Prostate gland (tissue), 2 donors: ENCODE measurements around the gene PRR19. TPM values are rescaled to one million over a fixed set of nuclear protein-coding genes. Genes with fewer than 3 reads are reported as not detected.
A peak's percentile ranks its signal among the peaks of the same experiment; 100 is the strongest.

ENCODE experiments used
- DNase-seq: peaks from one replicate; pipeline ENCODE4 v3.0.0-alpha.2; 2019; ENCODE audit warnings: low spot score
- H3K27ac ChIP-seq, 2 donors: fragments of 200-600 bp; sonication (generic); 2 replicates each; pipeline ENCODE4 v1.5.1; 2017 to 2019
- H3K27me3 ChIP-seq: fragments of 200-600 bp; sonication (generic); replicated peaks from 2 replicates; pipeline ENCODE4 v1.5.1; 2019; ENCODE audit not compliant: insufficient read depth
- H3K36me3 ChIP-seq, 2 donors: fragments of 200-600 bp; sonication (generic); 1 replicate in 1 of 2; 2 replicates in 1 of 2; pipeline versions ENCODE4 v1.5.1 to v1.8.1; 2017 to 2019
- H3K4me1 ChIP-seq: fragments of 200-600 bp; sonication (generic); replicated peaks from 2 replicates; pipeline ENCODE4 v1.5.1; 2019
- H3K4me3 ChIP-seq, 2 donors: fragments of 200-600 bp; sonication (generic); 2 replicates each; pipeline ENCODE4 v1.5.1; 2017 to 2019
- H3K9me3 ChIP-seq: fragments of 200-600 bp; sonication (generic); 2 replicates; pipeline ENCODE4 v1.5.1; 2017
- POLR2A ChIP-seq: fragments of 450-650 bp; IDR thresholded peaks from one replicate; pipeline ENCODE4 v1.6.1; 2016; ENCODE audit warnings: antibody characterized with exemption, mild to moderate bottlenecking
- POLR2AphosphoS5 ChIP-seq: sonication (generic); formaldehyde crosslinking; IDR thresholded peaks from one replicate; pipeline ENCODE4 v1.6.1; 2017; ENCODE audit warnings: antibody characterized with exemption
- WGBS: methylation state at CpG from one replicate; pipeline ENCODE4 v1.1.5; 2018; 5-methylcytosine and 5-hydroxymethylcytosine counted together
- intact Hi-C: fragments of 100-400 bp; cut with DNase I; formaldehyde crosslinking; loops from one replicate; pipeline ENCODE4 v1.14.2; 2022
- total RNA-seq, 2 donors: library from RNA; depleted of rRNA; stranded (reverse); fragments of >200 nt; gene quantifications; one replicate each; pipeline ENCODE4 v1.1.0, GENCODE V29; 2016
- TF ChIP-seq, protein P1 (sequence below), 4 experiments: fragments of 200-600 bp in 2 of 4; fragments of 450-650 bp in 2 of 4; sonication (generic) in 2 of 4; IDR thresholded peaks; 1 replicate in 3 of 4; 2 replicates in 1 of 4; pipeline ENCODE4 v1.5.1; 2016 to 2019; ENCODE audit warnings: antibody characterized with exemption in 4 of 4, mild to moderate bottlenecking in 2 of 4, moderate library complexity in 2 of 4

The PRR19 gene
- total RNA-seq, 2 donors from 2014 or later = 0.32 to 8.4 TPM

GRCh38 chr19:42297039-42297438 is 4.9 kb upstream of the PRR19 start:
- peaks cover 0 to 2% of the 10 kb centered on the region in 2 donors for H3K36me3 ChIP-seq
- H3K9me3 ChIP-seq = no peaks in the 10 kb centered on the region
- no peak overlapping the region for H3K27ac ChIP-seq
- no peak overlapping the region for H3K4me3 ChIP-seq
- H3K4me1 ChIP-seq = no peaks in the 10 kb centered on the region
- intact Hi-C loops = no loop called here
- H3K27me3 ChIP-seq = no peaks in the 10 kb centered on the region
- DNase-seq = no peak
- TF ChIP-seq POLR2AphosphoS5 = no peak
- TF ChIP-seq POLR2A = no peak
- TF ChIP-seq, protein P1, sequence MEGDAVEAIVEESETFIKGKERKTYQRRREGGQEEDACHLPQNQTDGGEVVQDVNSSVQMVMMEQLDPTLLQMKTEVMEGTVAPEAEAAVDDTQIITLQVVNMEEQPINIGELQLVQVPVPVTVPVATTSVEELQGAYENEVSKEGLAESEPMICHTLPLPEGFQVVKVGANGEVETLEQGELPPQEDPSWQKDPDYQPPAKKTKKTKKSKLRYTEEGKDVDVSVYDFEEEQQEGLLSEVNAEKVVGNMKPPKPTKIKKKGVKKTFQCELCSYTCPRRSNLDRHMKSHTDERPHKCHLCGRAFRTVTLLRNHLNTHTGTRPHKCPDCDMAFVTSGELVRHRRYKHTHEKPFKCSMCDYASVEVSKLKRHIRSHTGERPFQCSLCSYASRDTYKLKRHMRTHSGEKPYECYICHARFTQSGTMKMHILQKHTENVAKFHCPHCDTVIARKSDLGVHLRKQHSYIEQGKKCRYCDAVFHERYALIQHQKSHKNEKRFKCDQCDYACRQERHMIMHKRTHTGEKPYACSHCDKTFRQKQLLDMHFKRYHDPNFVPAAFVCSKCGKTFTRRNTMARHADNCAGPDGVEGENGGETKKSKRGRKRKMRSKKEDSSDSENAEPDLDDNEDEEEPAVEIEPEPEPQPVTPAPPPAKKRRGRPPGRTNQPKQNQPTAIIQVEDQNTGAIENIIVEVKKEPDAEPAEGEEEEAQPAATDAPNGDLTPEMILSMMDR (IDR thresholded peaks at IDR 0.05) = no peak
- 81% methylated on average over 15 of the region's 15 CpGs for WGBS

DNA sequence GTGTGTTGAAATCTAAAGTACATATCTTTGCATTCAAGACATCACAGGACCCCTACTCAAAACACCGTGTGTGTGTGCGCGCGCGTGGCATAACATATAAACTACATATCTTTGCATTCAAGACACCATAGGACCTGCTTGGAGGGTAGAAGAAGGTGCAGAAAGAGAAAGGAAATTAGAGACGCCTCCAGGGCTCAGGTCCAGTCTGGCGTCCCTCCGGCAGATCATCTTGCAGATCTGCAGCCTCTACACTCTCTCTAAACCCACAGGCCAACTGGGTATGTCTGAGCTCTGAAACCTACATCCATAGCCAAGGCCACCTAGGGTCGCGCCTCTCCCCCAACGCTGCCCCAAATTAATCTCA is 1.2 kb downstream of the PRR19 start:
- Histone ChIP-seq H3K9me3 (no peaks in the 10 kb centered on the region), H3K27me3 (no peaks in the 10 kb centered on the region), H3K4me1 (no peaks in the 10 kb centered on the region), H3K4me3 (peak overlapping the region; percentile 39 to 53), H3K27ac (peak overlapping the region; percentile 67 to 73), H3K36me3 (no peaks in the 10 kb centered on the region)
- 39% methylated on average over 11 of the region's 11 CpGs for WGBS
- no peak for TF ChIP-seq POLR2A
- no peak for TF ChIP-seq POLR2AphosphoS5
- TF ChIP-seq, protein P1 (IDR thresholded peaks at IDR 0.05) = no peak
- intact Hi-C loops = no loop called here
- DNase-seq = no peak

DNA sequence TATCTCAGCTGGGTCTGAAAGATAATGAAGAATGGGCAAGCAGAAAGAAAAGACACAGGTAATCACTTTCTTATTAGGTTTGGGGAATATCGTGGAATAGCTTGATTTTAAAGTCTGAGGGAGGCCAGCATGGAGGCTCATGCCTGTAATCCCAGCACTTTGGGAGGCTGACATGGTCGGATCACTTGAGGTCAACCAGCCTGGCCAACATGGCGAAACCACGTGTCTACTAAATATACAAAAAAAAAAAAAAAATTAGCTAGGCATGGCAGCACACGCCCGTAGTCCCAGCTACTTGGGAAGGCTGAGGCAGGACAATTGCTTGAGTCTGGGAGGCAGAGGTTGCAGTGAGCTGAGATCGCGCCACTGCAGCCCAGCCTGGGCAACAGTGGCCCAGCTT is 1.9 kb downstream of the PRR19 start:
- Histone ChIP-seq H3K27ac (no peak overlapping the region), H3K9me3 (no peaks in the 10 kb centered on the region), H3K4me3 (no peak overlapping the region), H3K27me3 (no peaks in the 10 kb centered on the region), H3K36me3 (no peaks in the 10 kb centered on the region), H3K4me1 (no peaks in the 10 kb centered on the region)
- WGBS = 78% methylated on average over 8 of the region's 8 CpGs
- TF ChIP-seq POLR2AphosphoS5 = no peak
- TF ChIP-seq, protein P1 (IDR thresholded peaks at IDR 0.05) = no peak
- TF ChIP-seq POLR2A = no peak
- intact Hi-C loops = no loop called here
- DNase-seq = no peak

- no peaks in the 10 kb centered on the region for H3K27me3 ChIP-seq
- no peak for DNase-seq
- no peaks in the 10 kb centered on the region for H3K4me1 ChIP-seq
- intact Hi-C loops = no loop called here
- TF ChIP-seq POLR2AphosphoS5 (no peak), POLR2A (no peak)
- TF ChIP-seq, protein P1 (IDR thresholded peaks at IDR 0.05) = no peak
- no peak overlapping the region for H3K27ac ChIP-seq
- H3K36me3 ChIP-seq = no peaks in the 10 kb centered on the region
- 93% methylated on average over 22 of the region's 22 CpGs for WGBS
- H3K4me3 ChIP-seq = no peak overlapping the region
- no peaks in the 10 kb centered on the region for H3K9me3 ChIP-seq
Measured at GRCh38 chr19:42306646-42307045, 4.7 kb downstream of the PRR19 start.

GRCh38 chr19:42309686-42310085 is 7.8 kb downstream of the PRR19 start:
- no peak overlapping the region for H3K4me3 ChIP-seq
- 88% methylated on average over 14 of the region's 14 CpGs for WGBS
- no peaks in the 10 kb centered on the region for H3K27me3 ChIP-seq

More at GRCh38 chr19:42309686-42310085, 7.8 kb downstream of the PRR19 start:
- TF ChIP-seq POLR2A (no peak), POLR2AphosphoS5 (no peak)
- TF ChIP-seq, protein P1 (IDR thresholded peaks at IDR 0.05) = no peak
- intact Hi-C loops = no loop called here
- H3K9me3 ChIP-seq = no peaks in the 10 kb centered on the region
- no peak for DNase-seq
- H3K27ac ChIP-seq = no peak overlapping the region
- H3K36me3 ChIP-seq = no peaks in the 10 kb centered on the region
- peaks cover 3% of the 10 kb centered on the region for H3K4me1 ChIP-seq
